ENCODE data around the gene DHRS4L2. TPM values are rescaled to one million over a fixed set of nuclear protein-coding genes. Genes with fewer than 3 reads are reported as not detected.
"Not testable (repeated sequence)": the region's sequence is repeated elsewhere in the genome, so short reads cannot be mapped to it uniquely, and the experiment has no call there.

Gene DHRS4L2
- total RNA-seq, 2 experiments from 2014 or later, result 27.5 to 27.6 TPM

- intact Hi-C loops (cut with DNase I, micrococcal nuclease); CTCF ChIA-PET; DNase-seq; H3K36me3 Mint-ChIP-seq (ENCODE audit: low read depth); H3K4me1 Mint-ChIP-seq; H3K4me3 Mint-ChIP-seq; ATAC-seq; H3K27ac Mint-ChIP-seq; H3K27me3 Mint-ChIP-seq; POLR2A ChIA-PET; H3K9me3 Mint-ChIP-seq (ENCODE audit: low read depth): not testable (repeated sequence)
Observed at GRCh38 chr14:24024939-24025418, 36.2 kb downstream of the DHRS4L2 start.

- DNase-seq; H3K27me3 Mint-ChIP-seq; POLR2A ChIA-PET; CTCF ChIA-PET; ATAC-seq; H3K27ac Mint-ChIP-seq; H3K4me3 Mint-ChIP-seq; H3K4me1 Mint-ChIP-seq; H3K36me3 Mint-ChIP-seq (ENCODE audit: low read depth); intact Hi-C loops (cut with DNase I, micrococcal nuclease): not testable (repeated sequence)
- H3K9me3 Mint-ChIP-seq (ENCODE audit: low read depth), result peaks cover 14% of the 10 kb centered on the region
Observed at GRCh38 chr14:24029687-24030086, 41.0 kb downstream of the DHRS4L2 start.

- ATAC-seq; intact Hi-C loops (cut with DNase I, micrococcal nuclease): not testable (repeated sequence)
- CTCF ChIA-PET, result interaction anchor here (1.6 kb wide), 1 partner anchor 62 kb away, joined by 3 read pairs; no protein-coding TSS in a partner anchor
Observed at GRCh38 chr14:24031331-24031730, 42.6 kb downstream of the DHRS4L2 start.

GRCh38 chr14:24032727-24033418, 44.1 kb downstream of the DHRS4L2 start:
- Mint-ChIP-seq H3K36me3 (ENCODE audit: low read depth) (peaks cover 2% of the 10 kb centered on the region), H3K9me3 (ENCODE audit: low read depth) (peaks cover 14% of the 10 kb centered on the region), H3K4me1 (peaks cover 15% of the 10 kb centered on the region), H3K4me3 (no peak overlapping the region), H3K27ac (no peak overlapping the region), H3K27me3 (no peaks in the 10 kb centered on the region)
- intact Hi-C loops (cut with DNase I, micrococcal nuclease), result no loop called here
- ATAC-seq (no peak), DNase-seq (no peak)
- ChIA-PET POLR2A (no interaction called here), CTCF (interaction anchor here (0.7 to 1.4 kb wide), 4 partner anchors 9 to 304 kb away, joined by 3 to 4 read pairs (median 4); no protein-coding TSS in a partner anchor)

More at GRCh38 chr14:24031331-24031730, 42.6 kb downstream of the DHRS4L2 start:
- peaks cover 14% of the 10 kb centered on the region for H3K9me3 Mint-ChIP-seq (ENCODE audit: low read depth)
- H3K27ac Mint-ChIP-seq; H3K27me3 Mint-ChIP-seq; H3K4me3 Mint-ChIP-seq; H3K4me1 Mint-ChIP-seq; DNase-seq; POLR2A ChIA-PET; H3K36me3 Mint-ChIP-seq (ENCODE audit: low read depth): not testable (repeated sequence)

- CTCF ChIA-PET, result interaction anchor here (0.6 to 2.0 kb wide), 6 partner anchors 17 to 400 kb away, joined by 3 to 6 read pairs (median 4); partner anchors contain the start of genes DHRS2 and DHRS4L2
- POLR2A ChIA-PET, result not testable (repeated sequence)
Observed at GRCh38 chr14:24035769-24036168, 47.0 kb downstream of the DHRS4L2 start.

GRCh38 chr14:24036169-24036962, 47.6 kb downstream of the DHRS4L2 start:
- DNase-seq (peak; percentile 86), ATAC-seq (peak; percentile 89)
- peaks cover 15% of the 10 kb centered on the region for H3K4me1 Mint-ChIP-seq
- peak overlapping the region; percentile 92 for H3K4me3 Mint-ChIP-seq
- peaks cover 2% of the 10 kb centered on the region for H3K36me3 Mint-ChIP-seq (ENCODE audit: low read depth)
- H3K27ac Mint-ChIP-seq, result peak overlapping the region; percentile 88
- no peaks in the 10 kb centered on the region for H3K27me3 Mint-ChIP-seq
- POLR2A ChIA-PET, result interaction anchor here (0.6 kb wide), 1 partner anchor 20 kb away, joined by 3 read pairs; no protein-coding TSS in a partner anchor
- CTCF ChIA-PET, result interaction anchor here (0.6 to 2.0 kb wide), 7 partner anchors 9 to 400 kb away, joined by 3 to 6 read pairs (median 4); partner anchors contain the start of genes DHRS2 and DHRS4L2
- intact Hi-C loops (cut with DNase I, micrococcal nuclease), result loop anchor here (1.0 to 5.0 kb wide), 4 partner anchors 15 to 49 kb away; partner anchors contain the start of gene DHRS4L2 (in 2 of the 2)
- peaks cover 10% of the 10 kb centered on the region for H3K9me3 Mint-ChIP-seq (ENCODE audit: low read depth)

More at GRCh38 chr14:24035769-24036168, 47.0 kb downstream of the DHRS4L2 start:
- H3K27ac Mint-ChIP-seq, result peak overlapping the region; percentile 73
- DNase-seq; H3K27me3 Mint-ChIP-seq; H3K36me3 Mint-ChIP-seq (ENCODE audit: low read depth): not testable (repeated sequence)
- peaks cover 14% of the 10 kb centered on the region for H3K9me3 Mint-ChIP-seq (ENCODE audit: low read depth)
- peaks cover 15% of the 10 kb centered on the region for H3K4me1 Mint-ChIP-seq
- ATAC-seq, result peak; percentile 25
- H3K4me3 Mint-ChIP-seq, result peak overlapping the region; percentile 92
- intact Hi-C loops (cut with DNase I, micrococcal nuclease), result loop anchor here (1.0 to 5.0 kb wide), 4 partner anchors 16 to 48 kb away; partner anchors contain the start of gene DHRS4L2 (in 2 of the 2)

GRCh38 chr14:24036963-24037657, 48.4 kb downstream of the DHRS4L2 start:
- intact Hi-C loops (cut with DNase I, micrococcal nuclease), result loop anchor here (1.0 to 5.0 kb wide), 4 partner anchors 14 to 50 kb away; partner anchors contain the start of gene DHRS4L2 (in 2 of the 2)
- H3K36me3 Mint-ChIP-seq (ENCODE audit: low read depth); H3K27me3 Mint-ChIP-seq; DNase-seq; H3K9me3 Mint-ChIP-seq (ENCODE audit: low read depth); POLR2A ChIA-PET: not testable (repeated sequence)
- H3K27ac Mint-ChIP-seq, result peak overlapping the region; percentile 88
- H3K4me1 Mint-ChIP-seq, result peaks cover 15% of the 10 kb centered on the region
- peak; percentile 11 for ATAC-seq
- CTCF ChIA-PET, result interaction anchor here (1.1 kb wide), 1 partner anchor 23 kb away, joined by 3 read pairs; no protein-coding TSS in a partner anchor
- peak overlapping the region; percentile 92 for H3K4me3 Mint-ChIP-seq

- no peak overlapping the region for H3K27ac Mint-ChIP-seq
Observed at GRCh38 chr14:24037658-24038037, 48.9 kb downstream of the DHRS4L2 start.

GRCh38 chr14:24038686-24039085, 50.0 kb downstream of the DHRS4L2 start:
- H3K4me1 Mint-ChIP-seq, result peaks cover 15% of the 10 kb centered on the region
- H3K27me3 Mint-ChIP-seq, result no peaks in the 10 kb centered on the region
- CTCF ChIA-PET, result interaction anchor here (0.7 kb wide), 1 partner anchor 55 kb away, joined by 4 read pairs; the partner anchor contains the start of gene PCK2
- H3K27ac Mint-ChIP-seq, result no peak overlapping the region
- POLR2A ChIA-PET, result no interaction called here
- no peaks in the 10 kb centered on the region for H3K36me3 Mint-ChIP-seq (ENCODE audit: low read depth)
- intact Hi-C loops (cut with DNase I, micrococcal nuclease), result loop anchor here in 1 of 2 experiments (5.0 kb wide), 1 partner anchor 51 kb away; the partner anchor contains the start of gene DHRS4L2
- no peak for ATAC-seq
- H3K9me3 Mint-ChIP-seq (ENCODE audit: low read depth), result no peaks in the 10 kb centered on the region
- DNase-seq, result no peak
- no peak overlapping the region for H3K4me3 Mint-ChIP-seq

More at GRCh38 chr14:24037658-24038037, 48.9 kb downstream of the DHRS4L2 start:
- H3K4me1 Mint-ChIP-seq, result peaks cover 15% of the 10 kb centered on the region
- POLR2A ChIA-PET, result interaction anchor here (0.6 kb wide), 1 partner anchor 69 kb away, joined by 3 read pairs; no protein-coding TSS in a partner anchor
- ATAC-seq (no peak), DNase-seq (no peak)
- CTCF ChIA-PET, result no interaction called here
- peaks cover 3% of the 10 kb centered on the region for H3K9me3 Mint-ChIP-seq (ENCODE audit: low read depth)
- peaks cover under 1% of the 10 kb centered on the region for H3K36me3 Mint-ChIP-seq (ENCODE audit: low read depth)
- no peak overlapping the region for H3K4me3 Mint-ChIP-seq
- intact Hi-C loops (cut with DNase I, micrococcal nuclease), result loop anchor here in 1 of 2 experiments (5.0 kb wide), 1 partner anchor 50 kb away; the partner anchor contains the start of gene DHRS4L2
- H3K27me3 Mint-ChIP-seq, result no peaks in the 10 kb centered on the region

GRCh38 chr14:24040692-24041091, 52.0 kb downstream of the DHRS4L2 start:
- intact Hi-C loops (cut with DNase I, micrococcal nuclease), result no loop called here
- DNase-seq (no peak), ATAC-seq (no peak)
- Mint-ChIP-seq H3K27ac (no peak overlapping the region), H3K36me3 (ENCODE audit: low read depth) (no peaks in the 10 kb centered on the region), H3K27me3 (no peaks in the 10 kb centered on the region), H3K4me3 (no peak overlapping the region), H3K4me1 (peaks cover 10% of the 10 kb centered on the region), H3K9me3 (ENCODE audit: low read depth) (no peaks in the 10 kb centered on the region)
- CTCF ChIA-PET, result no interaction called here
- POLR2A ChIA-PET, result no interaction called here
